SKM-1 treated with dmso at 0.1 percent for 144 hours (cell line): ENCODE results near the gene LIN9.

Experiments used
- DNase-seq: peaks from one replicate; lab custom pipeline; 2025; ENCODE audit not compliant: unreplicated experiment; lab: John Stamatoyannopoulos, UW

LIN9 gene

GRCh38 chr1:226320930-226321329, 12.0 kb upstream of the LIN9 start:
- DNase-seq, result no peak

- DNase-seq, result no peak
These were observed 9.5 kb upstream of the LIN9 start for GRCh38 chr1:226318471-226318870.

DNA sequence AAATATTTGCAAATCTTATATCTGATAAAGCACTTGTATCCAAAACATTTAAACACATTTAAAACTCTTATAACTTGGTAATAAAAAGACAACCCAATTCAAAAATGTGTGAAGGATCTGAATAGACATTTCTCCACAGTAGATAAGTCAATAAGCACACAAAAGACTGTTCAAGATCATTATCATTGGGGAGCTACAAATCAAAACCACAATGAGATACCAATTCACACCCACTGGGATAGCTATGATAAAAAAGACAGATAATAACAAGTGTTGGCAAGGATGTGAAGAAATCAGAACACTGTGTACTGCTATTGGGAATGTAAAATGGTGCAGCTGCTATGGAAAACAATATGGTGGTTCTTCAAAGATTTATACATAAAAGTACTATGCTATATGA, 5.1 kb upstream of the LIN9 start:
- DNase-seq, result no peak

GRCh38 chr1:226312065-226312464, 3.1 kb upstream of the LIN9 start:
- DNase-seq, result no peak

GRCh38 chr1:226311376-226311775, 2.4 kb upstream of the LIN9 start:
- no peak for DNase-seq

GRCh38 chr1:226310637-226311195, 1.8 kb upstream of the LIN9 start:
- DNase-seq, result no peak

DNA sequence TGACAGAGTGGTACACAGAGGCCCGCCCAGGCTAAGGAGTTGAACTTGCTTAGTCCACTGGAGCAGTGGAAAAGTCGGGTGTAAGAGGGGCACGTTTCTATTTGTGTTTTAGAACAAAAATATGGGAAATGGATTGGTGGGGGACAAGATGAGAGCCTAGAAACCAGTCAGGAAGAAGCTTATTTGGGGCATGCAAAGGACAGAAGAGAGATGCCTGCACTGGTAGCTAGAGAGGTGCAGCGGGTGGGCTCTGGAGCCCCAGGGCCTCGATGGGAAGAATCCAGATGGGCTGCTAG, 1.2 kb upstream of the LIN9 start:
- no peak for DNase-seq

DNA sequence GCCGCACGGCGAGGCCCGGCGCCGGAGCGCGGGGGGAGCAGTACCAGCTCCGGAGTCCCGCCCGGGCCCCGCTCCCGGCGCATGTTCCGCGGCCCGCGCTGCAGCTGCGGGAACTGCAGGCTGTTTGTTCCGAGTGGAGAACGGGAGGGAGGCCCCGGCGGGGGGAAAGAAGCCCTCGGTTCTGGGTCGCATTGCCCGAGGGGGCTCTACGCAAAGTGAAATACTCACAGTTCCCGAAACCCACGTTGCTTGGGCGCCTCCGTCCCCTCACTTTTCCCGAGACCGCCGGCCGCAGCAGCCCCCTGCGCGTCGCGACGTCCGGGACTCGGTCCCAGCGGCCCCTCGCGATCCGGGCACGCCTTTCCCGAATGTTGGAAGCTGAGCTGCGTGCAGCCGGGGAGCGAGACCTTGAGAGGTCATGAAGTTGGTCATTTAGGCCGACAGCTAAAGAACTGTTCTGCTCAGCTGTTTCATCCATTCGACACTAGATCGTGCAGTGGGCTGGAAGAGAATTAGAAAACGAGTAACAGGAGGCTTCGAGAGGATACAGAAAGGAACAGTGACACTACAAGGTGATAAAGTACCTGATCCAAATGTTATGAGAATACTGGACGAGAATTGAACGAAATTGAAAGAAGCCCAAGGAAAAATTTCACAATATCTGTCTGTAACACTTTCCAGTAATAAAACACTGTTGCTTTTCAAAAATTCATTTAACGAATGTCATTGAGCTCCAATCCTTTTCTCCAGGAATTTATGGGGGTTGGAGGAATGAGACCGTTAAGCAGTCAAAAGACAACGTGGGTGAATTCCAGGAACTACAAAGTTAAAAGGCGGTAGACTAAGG, 657 bp upstream of the LIN9 start:
- DNase-seq, result no peak

GRCh38 chr1:226308166-226308722, 720 bp downstream of the LIN9 start:
- no peak for DNase-seq

DNA sequence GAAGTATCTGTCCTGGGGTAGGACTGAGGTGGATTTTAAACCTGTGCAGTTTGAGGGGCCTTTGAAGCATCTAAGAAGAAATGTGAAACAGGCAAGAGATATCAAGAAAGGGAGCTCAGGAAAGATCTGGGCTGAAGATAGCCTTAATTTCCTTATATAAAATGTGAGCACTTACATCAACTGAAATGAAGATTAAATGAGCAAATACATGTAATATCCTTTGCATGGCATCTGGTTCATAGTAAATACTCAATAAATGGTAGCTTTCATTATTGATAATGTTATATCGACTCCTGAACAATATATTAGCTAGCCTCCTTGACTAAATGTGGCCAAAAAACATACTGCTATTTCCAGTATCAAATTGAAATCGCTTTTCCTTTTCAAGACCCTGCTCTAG, 2.5 kb downstream of the LIN9 start:
- no peak for DNase-seq

DNA sequence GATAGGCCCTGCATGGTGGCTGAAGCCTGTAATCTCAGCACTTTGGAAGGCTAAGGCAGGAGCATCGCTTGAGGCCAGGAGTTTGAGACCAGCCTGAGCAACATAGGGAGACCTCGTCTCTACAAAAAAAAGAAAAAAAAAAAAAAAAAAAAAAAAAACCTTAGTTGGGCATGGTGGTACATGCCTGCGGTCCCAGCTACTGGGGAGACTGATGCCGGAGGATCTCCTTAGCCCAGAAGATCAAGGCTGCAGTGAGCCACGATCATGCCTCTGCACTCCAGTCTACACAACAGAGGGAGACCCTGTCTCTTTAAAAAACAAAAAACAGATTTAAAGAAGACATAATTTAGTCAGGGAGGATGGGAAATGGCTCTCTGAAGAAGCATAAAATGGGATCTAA, 3.8 kb downstream of the LIN9 start:
- DNase-seq, result no peak

GRCh38 chr1:226304291-226304955, 4.5 kb downstream of the LIN9 start:
- DNase-seq, result no peak

DNA sequence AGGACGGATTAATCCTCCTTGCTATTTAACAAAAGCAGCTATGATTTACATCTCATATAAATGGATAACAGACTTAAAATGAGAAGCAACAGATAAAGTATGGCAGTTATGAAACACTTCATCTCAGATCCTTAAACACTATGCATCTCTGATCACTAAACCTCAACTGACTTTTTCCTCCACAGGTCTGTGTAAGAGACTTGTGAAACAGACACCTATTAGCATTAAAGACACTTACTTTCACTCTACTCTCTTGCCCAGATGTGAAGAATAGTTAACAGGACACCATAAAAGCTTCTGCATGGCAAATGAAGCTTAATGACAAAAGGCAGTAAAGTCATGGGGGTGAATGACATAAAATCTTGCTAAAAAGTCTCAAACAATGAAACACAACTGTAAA, 6.2 kb downstream of the LIN9 start:
- DNase-seq, result no peak

- no peak for DNase-seq
These were observed 12.1 kb downstream of the LIN9 start for GRCh38 chr1:226296911-226297310.

- no peak for DNase-seq
These were observed 15.4 kb downstream of the LIN9 start for GRCh38 chr1:226293553-226293920.

DNA sequence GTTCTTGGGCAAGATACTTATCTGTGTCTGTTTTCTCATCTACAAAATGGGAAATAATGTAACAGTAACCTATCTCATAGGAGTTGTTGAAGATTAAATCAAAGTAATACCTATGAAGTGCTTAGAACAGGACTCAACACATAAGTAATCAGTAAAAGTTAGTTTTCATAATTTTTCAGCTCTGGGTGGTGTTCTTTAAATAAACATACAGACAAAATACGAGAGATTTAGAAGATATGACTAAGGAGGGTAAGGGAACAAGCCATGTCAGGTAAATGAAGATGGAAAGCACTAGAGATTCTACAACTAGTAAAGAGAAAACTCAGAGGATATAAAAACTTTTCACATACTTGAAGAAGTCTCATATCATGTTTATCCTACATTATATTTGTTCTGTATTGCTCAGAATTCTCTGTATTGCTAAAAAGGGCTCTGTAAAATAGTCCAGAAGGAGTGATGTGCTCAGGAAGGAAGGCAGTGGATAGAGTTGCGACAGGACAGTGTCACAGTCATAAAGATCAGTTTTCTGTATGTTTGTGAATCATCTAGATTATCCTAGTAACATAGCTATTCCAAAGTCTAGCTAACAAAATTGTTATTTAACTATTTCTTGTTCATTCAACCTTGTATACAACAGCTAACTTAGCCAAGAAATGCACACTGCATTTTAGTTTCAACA, 16.0 kb downstream of the LIN9 start:
- DNase-seq, result no peak

- DNase-seq, result no peak
These were observed 21.4 kb downstream of the LIN9 start for GRCh38 chr1:226287587-226287986.

GRCh38 chr1:226281058-226281457, 27.9 kb downstream of the LIN9 start:
- no peak for DNase-seq

GRCh38 chr1:226279498-226279897, 29.5 kb downstream of the LIN9 start:
- DNase-seq, result no peak

DNA sequence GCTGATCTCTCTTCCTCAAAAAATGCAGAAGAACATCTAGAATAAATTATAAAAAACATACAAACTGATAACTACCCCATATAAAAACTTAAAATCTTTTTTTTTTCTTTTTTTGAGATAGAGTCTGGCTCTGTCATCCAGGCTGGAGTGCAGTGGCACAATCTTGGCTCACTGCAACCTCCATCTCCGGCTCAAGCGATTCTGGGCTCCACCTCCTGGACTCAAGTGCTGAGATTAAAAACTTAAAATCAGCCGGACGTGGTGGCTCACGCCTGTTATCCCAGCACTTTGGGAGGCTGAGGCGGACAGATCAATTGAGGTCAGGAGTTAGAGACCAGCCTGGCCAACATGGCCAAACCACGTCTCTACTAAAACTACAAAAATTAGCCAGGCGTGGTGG, 31.1 kb downstream of the LIN9 start:
- DNase-seq, result no peak

- no peak for DNase-seq
These were observed 32.0 kb downstream of the LIN9 start for GRCh38 chr1:226276987-226277386.
